SU-DHL-6 (cell line): ENCODE data around the gene ACOT11.

Experiments used
- H2AFZ ChIP-seq: fragments of 200-600 bp; sonication (generic); 2 replicates; pipeline ENCODE4 v1.6.1; 2014; ENCODE audit warnings: low read depth, mild to moderate bottlenecking, moderate library complexity, mixed read lengths, antibody characterized with exemption, low read length; ENCODE audit not compliant: severe bottlenecking
- H3F3A ChIP-seq: fragments of 200-600 bp; shearing (Covaris generic); 2 replicates; pipeline ENCODE4 v1.6.0; 2016; ENCODE audit warnings: antibody characterized with exemption, mild to moderate bottlenecking; ENCODE audit not compliant: insufficient read depth
- H3K27ac ChIP-seq: fragments of 200-600 bp; sonication (generic); 2 replicates; pipeline ENCODE4 v1.5.1; 2016; ENCODE audit warnings: low read depth, mild to moderate bottlenecking, low read length, moderate library complexity, mixed read lengths
- H3K27me3 ChIP-seq: fragments of 200-600 bp; sonication (generic), shearing (Covaris generic); 2 replicates; pipeline ENCODE4 v1.6.0; 2014; ENCODE audit warnings: mild to moderate bottlenecking, low read length
- H3K36me3 ChIP-seq: fragments of 200-600 bp; sonication (generic); 2 replicates; pipeline ENCODE4 v1.6.1; 2014; ENCODE audit warnings: mild to moderate bottlenecking, low read length, mixed read lengths
- H3K4me2 ChIP-seq: fragments of 300-600, 200-600 bp; shearing (Covaris generic), sonication (generic); 2 replicates; pipeline ENCODE4 v1.6.0; 2014; ENCODE audit warnings: low read length, low read depth, mild to moderate bottlenecking; ENCODE audit not compliant: poor library complexity, severe bottlenecking
- H3K4me3 ChIP-seq: fragments of 200-600 bp; sonication (generic); 2 replicates; pipeline ENCODE4 v1.5.1; 2014; ENCODE audit warnings: antibody characterized with exemption, low read length, mild to moderate bottlenecking, mixed read lengths; ENCODE audit not compliant: insufficient read depth, poor library complexity, severe bottlenecking
- H3K79me2 ChIP-seq: fragments of 200-600 bp; sonication (generic); 2 replicates; pipeline ENCODE4 v1.6.1; 2014; ENCODE audit warnings: mild to moderate bottlenecking, low read length, moderate library complexity; ENCODE audit not compliant: insufficient read depth
- H3K9ac ChIP-seq: fragments of 200-600 bp; sonication (generic); 2 replicates; pipeline ENCODE4 v1.7.0; 2014; ENCODE audit warnings: mild to moderate bottlenecking, low read length
- H3K9me2 ChIP-seq: fragments of 200-600 bp; sonication (generic); replicated peaks from 2 replicates; pipeline ENCODE4 v1.6.1; 2014; ENCODE audit warnings: low read length; ENCODE audit not compliant: insufficient read depth
- H3K9me3 ChIP-seq: fragments of 200-600 bp; sonication (generic); 2 replicates; pipeline ENCODE4 v1.6.1; 2014; ENCODE audit warnings: low read length, mixed read lengths; ENCODE audit not compliant: insufficient read depth
- H4K20me1 ChIP-seq: fragments of 200-600 bp; sonication (generic); 2 replicates; pipeline ENCODE4 v1.6.1; 2014; ENCODE audit warnings: low read depth, mild to moderate bottlenecking, antibody characterized with exemption, low read length, moderate library complexity, mixed read lengths
- CTCF ChIP-seq: fragments of 200-600 bp; sonication (generic); IDR thresholded peaks from one replicate; pipeline ENCODE4 v1.5.1; 2017; ENCODE audit warnings: antibody characterized with exemption, mild to moderate bottlenecking, low read length, moderate library complexity; ENCODE audit not compliant: insufficient read depth, poor library complexity, severe bottlenecking
- EZH2phosphoT487 ChIP-seq: fragments of 200-600 bp; sonication (generic), shearing (Covaris generic); conservative IDR thresholded peaks from 2 replicates; pipeline ENCODE4 v1.6.1; 2018; ENCODE audit warnings: mild to moderate bottlenecking, antibody characterized with exemption, low read length, moderate library complexity, mixed read lengths

Gene ACOT11

GRCh38 chr1:54577612-54578011 is 29.6 kb downstream of the ACOT11 start:
- no peaks in the 10 kb centered on the region for H3F3A ChIP-seq
- H3K4me3 ChIP-seq, result no peak overlapping the region
- no peak overlapping the region for H2AFZ ChIP-seq
- no peaks in the 10 kb centered on the region for H3K9me2 ChIP-seq
- H3K27ac ChIP-seq, result no peak overlapping the region
- H3K36me3 ChIP-seq, result no peaks in the 10 kb centered on the region
- H3K4me2 ChIP-seq, result no peak overlapping the region
- no peaks in the 10 kb centered on the region for H3K9me3 ChIP-seq
- no peak overlapping the region for H3K9ac ChIP-seq
- H3K27me3 ChIP-seq, result no peaks in the 10 kb centered on the region
- no peaks in the 10 kb centered on the region for H3K79me2 ChIP-seq
- TF ChIP-seq CTCF (no peak), EZH2phosphoT487 (no peak)
- no peaks in the 10 kb centered on the region for H4K20me1 ChIP-seq

GRCh38 chr1:54579337-54579781 is 31.3 kb downstream of the ACOT11 start:
- H2AFZ ChIP-seq, result no peak overlapping the region
- H3K36me3 ChIP-seq, result no peaks in the 10 kb centered on the region
- no peak for TF ChIP-seq CTCF
- no peak for TF ChIP-seq EZH2phosphoT487
- H3K4me2 ChIP-seq, result no peak overlapping the region
- H3F3A ChIP-seq, result no peaks in the 10 kb centered on the region
- H4K20me1 ChIP-seq, result no peaks in the 10 kb centered on the region
- no peak overlapping the region for H3K4me3 ChIP-seq
- no peak overlapping the region for H3K27ac ChIP-seq
- no peaks in the 10 kb centered on the region for H3K9me2 ChIP-seq
- no peaks in the 10 kb centered on the region for H3K27me3 ChIP-seq
- H3K9me3 ChIP-seq, result no peaks in the 10 kb centered on the region
- no peaks in the 10 kb centered on the region for H3K79me2 ChIP-seq
- no peak overlapping the region for H3K9ac ChIP-seq

GRCh38 chr1:54580856-54581550 is 33.0 kb downstream of the ACOT11 start:
- no peaks in the 10 kb centered on the region for H3K27me3 ChIP-seq
- no peaks in the 10 kb centered on the region for H3F3A ChIP-seq
- TF ChIP-seq EZH2phosphoT487 (no peak), CTCF (no peak)
- no peak overlapping the region for H2AFZ ChIP-seq
- no peak overlapping the region for H3K27ac ChIP-seq
- H3K36me3 ChIP-seq, result no peaks in the 10 kb centered on the region
- H4K20me1 ChIP-seq, result no peaks in the 10 kb centered on the region
- H3K9ac ChIP-seq, result no peak overlapping the region
- H3K4me3 ChIP-seq, result no peak overlapping the region
- H3K4me2 ChIP-seq, result no peak overlapping the region
- H3K9me2 ChIP-seq, result no peaks in the 10 kb centered on the region
- no peaks in the 10 kb centered on the region for H3K79me2 ChIP-seq
- H3K9me3 ChIP-seq, result no peaks in the 10 kb centered on the region
